Panc1 (cell line): Measurements from ENCODE around the gene PCDHA10. TPM values are rescaled to one million over a fixed set of nuclear protein-coding genes. Genes with fewer than 3 reads are reported as not detected.

Source experiments
- total RNA-seq: library from RNA; stranded (reverse); gene quantifications from one replicate; pipeline ENCODE4 v1.2.1, GENCODE V29; 2021; ENCODE audit not compliant: unreplicated experiment

The PCDHA10 gene
- total RNA-seq, 1 experiment from 2014 or later: 0.33 TPM

Other genes starting within 250 kb of the PCDHA10 start
- 2.5 TPM for gene CD14, start 222.7 kb upstream of the PCDHA10 start, total RNA-seq
- 18.9 TPM for gene TMCO6, start 216.4 kb upstream of the PCDHA10 start, total RNA-seq
- gene NDUFA2, start 208.3 kb upstream of the PCDHA10 start, total RNA-seq: 81.7 TPM
- gene IK, start 208.1 kb upstream of the PCDHA10 start, total RNA-seq: 98.2 TPM
- gene WDR55, start 191.0 kb upstream of the PCDHA10 start, total RNA-seq: 49.2 TPM
- gene DND1, start 182.3 kb upstream of the PCDHA10 start, total RNA-seq: 1.8 TPM
- 76.4 TPM for gene HARS1, start 164.5 kb upstream of the PCDHA10 start, total RNA-seq
- gene HARS2, start 164.4 kb upstream of the PCDHA10 start, total RNA-seq: 44.1 TPM
- gene ZMAT2, start 155.4 kb upstream of the PCDHA10 start, total RNA-seq: 62.2 TPM
- gene PCDHA1, start 69.8 kb upstream of the PCDHA10 start, total RNA-seq: not detected
- not detected for gene PCDHA2, start 61.0 kb upstream of the PCDHA10 start, total RNA-seq
- not detected for gene PCDHA3, start 54.8 kb upstream of the PCDHA10 start, total RNA-seq
- 3.1 TPM for gene PCDHA4, start 48.8 kb upstream of the PCDHA10 start, total RNA-seq
- gene PCDHA5, start 34.3 kb upstream of the PCDHA10 start, total RNA-seq: 0.10 TPM
- 0.31 TPM for gene PCDHA6, start 27.9 kb upstream of the PCDHA10 start, total RNA-seq
- gene PCDHA7, start 21.6 kb upstream of the PCDHA10 start, total RNA-seq: 0.15 TPM
- gene PCDHA8, start 14.7 kb upstream of the PCDHA10 start, total RNA-seq: 0.10 TPM
- 0.21 TPM for gene PCDHA9, start 7.5 kb upstream of the PCDHA10 start, total RNA-seq
- 0.08 TPM for gene PCDHA11, start 13.1 kb downstream of the PCDHA10 start, total RNA-seq
- gene PCDHA12, start 19.4 kb downstream of the PCDHA10 start, total RNA-seq: 10.0 TPM
- gene PCDHA13, start 26.2 kb downstream of the PCDHA10 start, total RNA-seq: 1.0 TPM
- gene PCDHAC1, start 70.4 kb downstream of the PCDHA10 start, total RNA-seq: 0.59 TPM
- gene PCDHAC2, start 110.6 kb downstream of the PCDHA10 start, total RNA-seq: 8.8 TPM
- 0.05 TPM for gene PCDHB1, start 195.5 kb downstream of the PCDHA10 start, total RNA-seq
- gene PCDHB2, start 238.7 kb downstream of the PCDHA10 start, total RNA-seq: 12.8 TPM
- gene PCDHB3, start 244.6 kb downstream of the PCDHA10 start, total RNA-seq: 0.92 TPM